Measurements from ENCODE around the gene EOLA1.
"Not testable (repeated sequence)": the region's sequence is repeated elsewhere in the genome, so short reads cannot be mapped to it uniquely, and the experiment has no call there.

GRCh38 chrX:149551245-149551938, 10.6 kb downstream of the EOLA1 start:
- TF ChIP-seq CTCF, POLR2A (IDR thresholded peaks at IDR 0.05): not testable (repeated sequence)
